HG02588 (cell line): ENCODE results near the gene SACM1L.
"Not testable (repeated sequence)": the region's sequence is repeated elsewhere in the genome, so short reads cannot be mapped to it uniquely, and the experiment has no call there.

ENCODE experiments used
- ATAC-seq: cut with Tn5 transposase; IDR thresholded peaks from one replicate; pipeline ENCODE4 v1.9.1; 2021; ENCODE audit warnings: mild to moderate bottlenecking, moderate library complexity; ENCODE audit not compliant: unreplicated experiment

SACM1L gene

DNA sequence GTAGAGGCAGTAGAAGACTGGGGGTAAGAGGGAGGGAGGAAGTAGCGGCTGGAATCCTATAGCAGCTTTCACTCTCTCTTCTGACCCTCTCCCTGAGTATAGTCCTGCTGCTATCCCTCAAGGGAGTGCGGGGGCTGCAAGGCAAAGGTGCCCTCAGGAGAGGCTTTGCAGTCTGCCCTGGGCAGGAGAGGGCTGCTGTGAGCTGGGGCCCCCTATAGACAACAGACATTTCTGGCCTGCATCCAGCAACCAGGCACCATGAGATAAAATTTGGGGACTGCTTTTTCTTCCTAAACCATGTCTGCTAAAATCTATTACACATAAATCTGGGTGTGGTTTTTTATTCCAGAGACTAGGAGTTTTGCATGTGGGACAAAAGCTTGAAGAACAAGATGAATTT is 48.0 kb downstream of the SACM1L start:
- ATAC-seq, result no peak

DNA sequence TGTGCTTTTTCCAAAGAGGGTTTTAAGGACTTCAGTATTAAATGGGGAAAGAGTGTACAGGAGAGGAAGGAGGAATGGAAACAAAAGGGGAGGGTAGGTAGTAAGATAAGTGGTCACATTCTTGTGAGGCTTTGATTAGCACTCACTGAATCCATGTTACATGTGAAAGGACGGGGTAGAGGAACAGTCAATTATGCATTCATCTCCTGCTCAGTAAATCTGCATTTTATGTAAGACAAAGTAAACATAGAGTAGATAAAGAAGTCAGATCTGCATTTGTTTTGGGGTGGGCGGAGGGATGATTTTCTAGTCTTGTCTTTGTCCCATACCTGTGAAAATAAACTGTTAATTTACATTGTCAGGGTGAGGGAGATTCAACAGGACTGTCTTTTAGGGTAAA is 50.8 kb downstream of the SACM1L start:
- ATAC-seq, result no peak

DNA sequence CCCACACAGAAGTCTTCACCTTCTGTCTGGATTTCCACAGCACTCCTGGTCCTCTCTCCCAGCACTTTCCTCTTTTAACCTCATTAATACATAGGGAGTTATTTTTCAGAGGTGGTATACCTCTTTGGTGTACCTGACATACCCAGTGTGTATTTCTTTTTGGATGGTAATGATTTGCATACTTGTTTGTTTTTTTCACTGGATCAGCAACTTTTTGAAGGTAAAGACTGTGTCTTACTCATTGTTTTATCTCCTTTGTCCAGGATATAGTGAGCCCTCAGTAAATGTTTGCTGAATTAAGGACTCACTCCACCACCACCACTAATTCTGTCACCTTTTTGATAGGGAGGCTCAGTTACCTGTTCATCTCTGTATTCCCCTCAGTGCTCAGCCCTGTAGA is 52.1 kb downstream of the SACM1L start:
- no peak for ATAC-seq

DNA sequence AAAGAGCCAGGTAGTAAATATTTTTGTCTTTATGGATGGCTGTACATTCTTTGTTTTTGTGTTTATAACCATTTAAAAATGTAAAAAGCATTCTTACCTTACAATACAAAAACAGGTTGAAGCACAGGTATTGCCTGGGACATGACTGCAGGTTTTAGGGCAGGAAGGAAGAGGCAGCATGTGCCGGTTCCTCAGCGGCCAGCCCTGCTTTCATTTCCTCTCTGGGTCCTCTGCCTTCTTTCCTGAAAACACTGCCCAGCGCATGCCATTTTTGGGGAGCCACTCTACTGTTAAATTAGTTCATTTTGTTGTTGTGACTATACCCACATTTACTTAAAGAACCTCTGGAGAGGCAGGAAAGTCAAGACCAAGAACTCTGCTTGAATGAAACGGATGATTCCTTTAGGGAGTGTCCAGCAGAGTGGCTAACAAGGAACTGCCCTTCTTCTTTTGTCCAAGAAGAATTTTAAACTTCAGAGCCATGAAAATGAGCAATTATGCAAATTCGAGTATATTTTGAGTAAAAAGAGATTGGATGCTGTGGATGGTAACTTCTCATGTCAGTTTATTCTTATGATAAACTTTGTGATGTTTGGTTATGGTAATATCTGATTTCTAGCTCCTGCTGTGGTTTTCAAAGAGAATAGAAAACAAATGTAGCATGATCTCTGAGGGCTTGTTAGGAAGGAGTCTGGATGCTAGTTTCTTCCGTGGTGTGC is 52.7 kb downstream of the SACM1L start:
- no peak for ATAC-seq

DNA sequence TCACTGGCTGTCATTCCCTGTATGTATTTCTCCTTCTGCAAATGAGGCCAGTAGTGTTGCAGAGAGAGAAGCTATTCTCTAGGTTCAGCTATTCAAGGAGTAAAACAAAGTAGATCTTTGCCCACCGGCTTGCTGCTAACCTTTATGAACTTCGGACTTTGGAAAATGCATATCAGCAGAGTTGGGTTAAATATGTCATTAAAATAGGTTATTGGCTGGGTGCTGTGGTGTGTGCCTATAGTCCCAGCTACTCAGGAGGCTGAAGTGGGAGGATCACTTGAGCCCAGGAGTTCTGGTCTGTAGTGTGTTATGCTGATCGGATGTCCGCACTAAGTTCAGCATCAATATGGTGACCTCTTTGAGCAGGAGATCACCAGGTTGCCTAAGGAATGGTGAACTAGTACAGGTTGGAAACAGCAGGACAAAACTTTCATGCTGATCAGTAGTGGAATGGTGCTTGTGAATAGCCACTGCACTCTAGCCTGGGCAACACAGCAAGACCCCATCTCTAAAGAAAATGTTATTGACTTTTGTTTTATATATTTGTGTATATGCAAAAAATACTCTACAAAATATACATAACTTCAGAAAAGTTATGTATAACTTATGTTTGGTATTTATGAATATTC is 53.4 kb downstream of the SACM1L start:
- no peak for ATAC-seq

DNA sequence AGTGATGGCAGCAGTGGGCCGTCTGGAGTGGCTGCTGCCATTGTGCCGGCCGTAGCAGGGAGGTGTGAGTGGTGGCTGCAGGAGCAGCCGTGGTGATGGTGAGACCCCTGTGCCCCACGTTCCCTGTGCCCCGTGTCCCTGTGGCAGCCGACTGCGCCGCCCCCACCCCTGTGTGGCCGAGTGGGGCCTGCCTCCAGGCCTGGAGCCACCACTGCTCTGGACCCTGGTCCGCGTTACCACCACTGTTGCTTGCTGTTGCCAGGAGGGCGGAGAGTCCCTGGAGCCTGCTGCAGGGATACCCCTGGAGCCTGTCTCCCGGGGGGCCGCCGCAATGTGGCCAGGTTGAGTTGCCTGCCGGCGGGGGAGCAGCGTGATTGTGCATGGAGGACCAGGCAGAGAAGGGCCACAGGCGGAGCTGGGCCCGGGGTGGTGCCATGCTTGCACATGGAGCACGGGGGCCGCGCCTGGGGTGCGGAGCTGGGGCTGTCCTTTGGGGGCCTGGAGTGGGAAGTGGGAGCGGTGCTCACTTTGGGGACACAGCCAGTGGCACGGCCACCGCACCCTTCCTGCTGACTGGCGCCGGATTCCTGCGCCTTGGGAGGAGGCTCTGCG is 57.1 kb downstream of the SACM1L start:
- ATAC-seq, result no peak

DNA sequence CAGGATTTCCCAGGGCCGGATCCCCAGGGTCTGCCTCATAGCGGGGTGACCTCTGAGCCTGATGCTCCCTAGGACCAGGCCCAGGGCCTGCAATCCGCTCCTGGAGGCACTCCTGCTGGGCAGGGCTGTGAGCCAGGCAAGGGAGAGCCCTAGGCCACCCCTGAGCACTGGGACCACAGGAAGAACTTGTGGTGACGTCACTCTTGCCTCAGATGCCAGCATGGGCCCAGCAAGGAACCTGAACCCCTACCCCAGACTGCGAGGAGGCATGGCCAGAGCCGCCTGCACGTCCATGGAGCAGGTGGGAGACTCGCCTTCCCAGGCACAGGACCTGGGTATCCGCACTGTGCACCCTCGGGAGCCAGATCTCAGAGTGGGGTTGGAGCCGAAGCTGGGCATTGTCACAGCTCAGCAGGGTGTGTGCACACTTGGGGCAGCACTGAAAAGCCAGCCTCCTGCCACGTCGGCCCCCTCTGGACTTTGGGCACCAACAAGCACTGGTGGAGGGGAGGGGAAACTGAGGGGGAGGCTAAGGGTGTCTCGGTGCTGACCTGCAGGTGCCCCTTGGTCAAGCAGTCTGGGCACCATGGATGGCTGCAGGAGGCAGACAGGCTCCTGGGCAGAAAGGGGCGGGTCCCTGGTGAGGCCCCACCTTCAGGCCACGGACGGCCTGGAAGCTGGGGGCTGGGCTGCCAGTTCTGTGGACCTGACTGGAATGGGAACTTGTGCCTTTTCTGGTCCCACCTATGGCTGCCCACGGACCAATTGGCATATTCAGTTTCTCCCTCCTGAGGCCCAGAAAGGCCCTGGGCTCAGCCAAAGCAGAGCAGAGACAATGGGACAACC is 57.8 kb downstream of the SACM1L start:
- no peak for ATAC-seq

DNA sequence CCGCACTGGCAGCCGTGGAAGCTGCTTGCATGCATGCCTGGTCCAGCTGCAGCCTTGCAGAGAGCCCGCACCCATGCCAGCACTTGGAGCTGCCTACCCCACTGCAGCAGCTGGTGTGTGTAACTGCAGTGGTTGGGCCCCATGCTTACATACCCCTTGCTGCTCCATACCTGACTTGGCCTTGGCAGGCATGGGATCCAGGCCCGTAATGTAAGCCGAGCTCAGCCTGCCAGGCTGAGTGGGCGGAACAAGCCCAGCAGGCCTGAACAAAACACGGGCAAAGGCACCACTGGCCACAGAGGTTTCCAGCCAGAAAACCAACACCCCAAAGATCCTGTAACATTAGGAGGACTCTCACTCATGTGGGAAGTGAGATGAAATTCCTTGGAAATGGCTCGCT is 58.9 kb downstream of the SACM1L start:
- no peak for ATAC-seq

DNA sequence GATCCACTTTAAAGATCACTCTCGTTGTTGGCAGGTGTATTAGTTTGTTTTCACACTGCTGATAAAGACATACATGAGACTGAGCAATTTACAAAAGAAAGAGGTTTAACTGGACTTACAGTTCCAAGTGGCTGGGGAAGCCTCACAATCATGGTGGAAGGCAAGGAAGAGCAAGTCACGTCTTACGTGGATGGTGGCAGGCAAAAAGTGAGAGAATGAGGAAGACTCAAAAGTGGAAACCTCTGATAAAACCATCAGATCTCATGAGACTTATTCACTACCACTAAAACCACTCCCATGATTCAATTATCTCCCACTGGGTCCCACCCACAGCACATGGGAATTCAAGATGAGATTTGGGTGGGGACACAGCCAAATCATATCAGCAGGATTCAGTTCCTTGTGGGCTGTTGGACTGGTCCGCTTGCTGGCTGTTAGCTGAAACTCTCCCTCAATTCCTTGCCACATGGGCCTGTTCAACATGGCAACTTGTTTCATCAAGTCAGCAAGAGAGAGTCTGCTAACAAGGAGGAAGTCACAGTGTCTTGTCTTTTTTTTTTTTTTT is 59.9 kb downstream of the SACM1L start:
- ATAC-seq, result not testable (repeated sequence)

DNA sequence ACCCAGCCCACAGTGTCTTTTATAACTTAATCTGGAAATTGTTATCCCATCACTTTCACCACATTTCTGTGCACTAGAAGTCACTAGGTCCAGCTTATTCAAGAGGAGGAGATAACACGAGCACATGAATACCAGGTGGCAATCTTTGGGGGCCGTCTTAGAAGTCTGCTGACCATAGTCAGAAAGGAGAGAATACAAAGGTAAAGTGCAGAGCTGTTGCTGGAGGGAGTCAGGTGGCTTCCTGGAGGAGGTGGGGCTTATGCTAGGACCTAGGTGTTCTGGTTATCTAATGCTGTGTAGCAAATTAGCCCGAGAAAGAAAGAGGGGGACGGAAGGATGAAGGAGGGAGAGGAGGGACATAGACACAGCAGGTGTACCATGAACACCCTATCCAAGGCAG is 60.7 kb downstream of the SACM1L start:
- no peak for ATAC-seq

DNA sequence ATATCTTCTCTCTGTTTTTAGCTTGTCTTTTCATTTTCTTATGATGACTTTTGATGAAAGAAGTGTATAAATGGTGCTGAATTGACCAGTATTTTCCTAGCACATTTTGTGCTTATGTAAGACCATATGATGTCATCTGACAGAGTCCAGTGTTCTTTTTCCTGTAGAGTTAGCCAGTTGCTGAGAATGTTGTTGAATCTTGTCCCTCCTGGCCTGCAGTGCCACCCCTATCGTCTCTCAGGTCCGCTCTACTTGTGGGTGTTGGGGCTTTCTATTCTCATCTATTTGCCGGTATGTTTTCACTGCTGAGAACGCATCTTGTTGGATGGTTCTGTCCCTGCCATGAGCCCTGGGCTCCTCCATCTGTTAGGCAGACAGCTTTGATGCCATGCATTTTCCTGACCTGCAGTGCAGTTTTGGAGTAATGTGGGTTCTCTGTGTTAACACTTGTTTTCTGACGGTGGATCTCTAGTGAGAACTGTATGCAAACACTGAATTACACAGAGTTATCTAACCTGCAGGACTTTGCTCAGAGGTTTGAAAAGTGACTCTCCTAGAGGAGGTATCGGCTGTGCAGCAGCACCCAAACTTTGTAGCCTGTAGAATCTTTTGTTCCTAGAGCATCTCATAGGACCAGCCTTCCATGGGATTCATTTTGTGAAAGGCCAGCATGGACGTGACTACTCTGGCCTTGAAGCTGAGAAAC is 62.5 kb downstream of the SACM1L start:
- no peak for ATAC-seq

DNA sequence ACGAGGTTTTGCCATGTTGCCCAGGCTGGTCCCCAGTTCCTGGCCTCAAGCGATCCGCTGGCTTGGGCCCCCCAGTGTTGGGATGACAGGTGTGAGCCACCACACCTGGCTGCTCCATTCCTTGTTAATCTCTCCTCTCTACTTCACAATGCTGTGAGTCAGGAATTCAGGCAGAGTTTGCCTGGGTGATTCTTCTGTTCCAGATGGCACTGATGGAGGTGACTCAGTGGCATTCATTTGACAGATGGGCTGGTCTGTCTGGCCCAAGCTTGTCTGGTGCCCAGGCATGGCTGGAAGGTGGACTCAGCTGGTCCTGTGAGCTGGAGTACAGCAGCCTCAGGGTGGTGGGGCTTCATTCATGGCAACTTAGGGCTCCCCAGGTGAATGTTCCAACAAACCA is 63.9 kb downstream of the SACM1L start:
- no peak for ATAC-seq

DNA sequence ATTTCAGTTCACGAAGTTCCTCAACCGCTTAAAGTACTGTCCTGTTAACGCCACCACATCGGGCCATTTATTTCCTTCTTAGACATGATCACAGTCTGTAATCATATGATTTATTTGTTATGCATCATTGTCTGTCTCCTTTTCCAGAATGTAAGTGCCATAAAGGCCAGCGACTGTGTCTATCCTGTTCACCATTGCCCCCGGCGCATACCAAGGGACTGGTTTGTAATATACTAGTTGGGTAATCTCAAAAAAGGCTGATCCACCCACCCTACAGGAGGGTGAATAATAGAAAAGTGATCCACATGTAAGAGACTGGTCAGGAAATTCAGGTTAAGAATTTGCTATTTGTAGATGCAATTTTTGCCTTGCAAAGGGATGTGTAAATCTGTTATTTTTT is 65.3 kb downstream of the SACM1L start:
- ATAC-seq, result no peak

DNA sequence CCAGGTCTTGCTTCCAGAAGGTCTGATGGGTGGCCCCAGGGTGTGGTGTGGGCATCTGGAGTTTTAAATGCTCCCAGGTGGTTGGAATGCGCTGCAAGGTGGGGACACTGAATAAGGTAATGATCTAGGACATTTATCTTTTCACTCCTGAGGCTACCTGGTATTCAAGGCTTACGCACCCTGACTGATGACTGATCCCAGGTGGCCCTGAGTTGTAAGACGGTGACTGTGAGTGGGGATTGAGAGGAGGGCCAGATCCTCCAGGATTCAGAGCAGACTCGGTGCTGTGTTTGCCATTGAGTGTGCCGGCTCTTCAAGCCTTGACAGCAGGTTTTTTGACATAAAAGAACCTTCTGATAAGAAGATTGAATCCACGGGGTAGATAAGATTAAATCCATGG is 66.9 kb downstream of the SACM1L start:
- no peak for ATAC-seq

DNA sequence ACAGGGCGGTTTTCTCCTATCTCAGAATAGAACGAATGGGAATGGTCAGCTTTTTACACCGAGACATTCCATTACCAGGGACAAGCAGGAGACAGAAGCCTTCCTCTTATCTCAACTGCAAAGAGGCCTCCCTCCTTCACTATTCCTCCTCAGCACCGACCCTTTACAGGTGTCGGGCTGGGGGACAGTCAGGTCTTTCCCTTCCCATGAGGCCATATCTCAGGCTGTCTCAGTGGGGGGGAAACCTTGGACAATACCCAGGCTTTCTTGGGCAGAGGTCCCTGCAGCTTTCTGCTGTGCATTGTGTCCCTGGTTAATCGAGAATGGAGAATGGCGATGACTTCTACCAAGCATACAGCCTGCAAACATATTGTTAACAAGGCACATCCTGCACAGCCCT is 67.9 kb downstream of the SACM1L start:
- ATAC-seq, result not testable (repeated sequence)

DNA sequence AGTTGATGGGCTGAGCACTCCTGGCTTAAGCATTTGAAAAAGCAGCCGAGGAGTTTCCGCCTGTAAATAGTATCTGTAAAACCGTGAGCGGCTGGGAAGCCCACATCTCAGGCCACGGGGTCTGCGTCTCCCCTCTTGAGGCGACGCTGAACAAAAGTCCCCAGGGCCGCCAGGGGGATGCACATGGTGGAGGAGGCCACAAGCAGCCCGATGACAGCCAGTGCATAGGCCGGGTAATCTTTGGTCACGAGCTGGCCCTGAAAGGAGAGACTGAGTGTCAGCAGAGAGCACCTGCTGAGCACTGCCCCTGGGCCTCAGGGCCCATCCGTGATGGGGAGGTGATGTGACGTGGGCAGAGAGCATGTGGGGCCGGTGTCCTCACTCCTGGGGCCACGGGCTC is 69.7 kb downstream of the SACM1L start:
- no peak for ATAC-seq

DNA sequence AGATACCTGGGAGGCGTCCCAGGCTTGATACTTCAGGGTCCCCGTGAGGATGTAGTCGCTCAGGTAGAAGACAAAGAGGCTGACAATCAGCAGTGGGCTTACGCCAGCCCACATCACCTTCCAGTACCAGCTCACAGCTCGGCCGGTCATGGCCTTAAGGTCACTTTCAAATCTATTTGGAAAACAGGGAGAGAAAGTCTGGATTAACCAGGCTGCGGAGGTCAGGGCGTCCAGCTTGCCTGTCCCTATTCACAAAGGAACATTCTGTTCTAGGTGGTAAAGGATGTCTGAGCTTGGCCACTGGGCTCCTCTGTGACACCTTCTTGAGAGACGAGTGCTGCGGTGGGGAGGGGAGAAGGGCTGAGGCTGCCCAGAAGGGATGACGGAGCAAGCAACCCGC is 70.7 kb downstream of the SACM1L start:
- ATAC-seq, result no peak

DNA sequence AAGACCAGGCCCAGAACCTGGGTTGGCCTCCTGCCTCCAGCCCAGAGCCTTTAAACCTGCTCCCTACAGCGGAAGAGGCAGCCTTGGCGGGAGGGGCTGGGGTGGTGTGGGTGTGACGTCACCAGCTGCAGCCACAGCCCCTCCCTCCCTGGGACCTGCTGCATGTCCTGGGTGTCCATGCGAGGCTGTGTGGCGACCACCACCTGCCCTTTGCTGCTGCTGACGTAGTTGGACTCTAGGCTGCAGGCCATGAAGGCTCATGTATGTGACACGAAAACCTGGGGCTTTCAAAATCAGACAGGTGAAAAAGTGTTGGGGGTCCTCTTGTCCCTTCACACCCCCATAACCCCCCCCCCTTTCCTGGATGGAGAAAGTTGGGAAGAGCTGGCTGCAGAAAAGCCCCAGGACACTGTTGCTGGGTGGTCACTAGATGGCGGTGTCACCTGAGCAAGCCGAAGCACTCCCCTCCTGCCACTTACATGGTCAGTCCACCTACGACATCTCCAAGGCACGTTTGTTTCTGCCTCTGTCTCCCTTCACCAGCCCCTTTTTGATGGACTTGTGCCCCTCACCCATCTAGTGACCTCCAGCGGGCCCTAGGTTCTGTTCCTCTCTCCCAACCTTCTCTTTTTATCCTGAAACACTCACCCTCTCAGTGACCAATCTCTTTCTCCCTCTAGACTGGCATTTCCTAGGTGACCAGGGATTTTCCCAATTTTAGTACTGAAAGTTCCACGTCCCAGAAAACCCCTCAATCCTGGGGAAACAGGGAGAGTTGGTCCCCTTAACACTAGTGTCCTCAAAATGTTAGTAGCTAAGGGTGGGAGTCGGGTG is 71.9 kb downstream of the SACM1L start:
- no peak for ATAC-seq

DNA sequence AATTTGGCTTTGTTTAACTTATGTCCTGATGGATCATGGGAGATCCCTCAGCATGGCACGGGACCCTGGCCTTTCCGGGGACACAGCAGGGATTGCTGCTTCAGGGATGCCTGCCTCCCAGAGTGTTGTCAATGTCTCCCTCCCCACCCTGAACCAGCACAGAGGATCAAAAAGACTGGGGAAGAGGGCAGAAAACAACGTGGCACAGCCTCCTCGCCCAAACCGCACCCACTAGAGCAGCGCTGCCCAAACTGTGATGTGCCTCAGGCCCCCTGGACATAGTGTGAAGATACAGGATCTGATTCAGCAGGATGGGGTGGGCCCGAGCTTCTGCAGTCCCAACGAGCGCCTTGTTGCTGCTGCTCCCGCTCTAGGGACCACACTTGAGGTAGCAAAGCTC is 72.6 kb downstream of the SACM1L start:
- ATAC-seq, result no peak
